CD4-positive, alpha-beta T cell treated with Interleukin-4 for 4 hours (primary cell): ENCODE data around the gene SYTL3.

ENCODE experiments used
- DNase-seq: peaks from one replicate; pipeline ENCODE4 v3.0.0-alpha.2; 2020

Gene SYTL3

DNA sequence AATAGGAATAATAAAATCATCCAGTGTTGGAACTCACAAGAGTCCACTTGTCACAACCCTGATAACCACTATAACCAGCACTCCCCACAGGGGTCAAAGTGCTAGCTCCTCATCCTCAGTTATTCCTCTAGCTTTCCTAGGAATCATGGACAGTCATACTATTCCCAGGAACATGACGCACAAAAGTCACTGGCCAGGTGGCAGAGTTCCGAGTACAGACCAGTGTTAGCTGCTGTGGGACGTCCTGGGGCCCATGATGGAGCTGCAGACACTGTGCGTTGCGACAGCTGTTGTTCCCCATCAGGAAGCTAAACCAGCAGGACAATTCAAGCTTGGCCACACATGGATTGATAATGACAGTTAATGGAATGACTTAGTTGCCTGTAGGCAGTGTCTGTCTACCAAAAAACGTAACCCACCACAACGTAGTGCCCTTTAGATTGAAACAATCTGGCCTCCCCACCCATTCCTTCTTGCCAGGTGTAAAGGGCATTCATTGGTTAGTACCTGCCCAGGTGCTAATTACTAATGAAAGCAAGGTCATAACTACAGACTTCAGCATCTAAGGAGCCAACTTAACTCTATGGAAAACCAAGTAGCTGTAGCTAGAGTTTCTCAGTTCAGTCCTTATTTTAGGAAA, 151.9 kb downstream of the SYTL3 start:
- no peak for DNase-seq

DNA sequence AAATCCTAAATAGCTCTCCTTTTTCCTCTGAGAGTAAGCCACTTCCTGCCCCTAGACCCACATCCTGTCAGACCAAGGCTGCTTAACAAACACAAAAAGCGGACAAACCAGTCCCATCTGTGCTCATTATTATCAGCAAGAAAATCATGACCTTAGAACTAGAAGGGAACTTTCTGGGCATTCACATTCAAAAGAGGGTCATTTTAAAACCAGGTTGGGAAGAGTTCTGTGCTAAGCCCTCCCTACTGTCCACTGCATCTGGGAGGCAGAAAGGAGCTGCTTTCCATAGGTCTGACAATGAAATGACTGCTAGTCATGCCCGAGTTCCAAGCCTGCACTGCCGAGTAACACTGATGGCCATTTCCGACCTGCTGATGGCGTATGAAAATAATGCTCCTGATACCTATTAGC, 153.9 kb downstream of the SYTL3 start:
- peak; percentile 69 for DNase-seq

DNA sequence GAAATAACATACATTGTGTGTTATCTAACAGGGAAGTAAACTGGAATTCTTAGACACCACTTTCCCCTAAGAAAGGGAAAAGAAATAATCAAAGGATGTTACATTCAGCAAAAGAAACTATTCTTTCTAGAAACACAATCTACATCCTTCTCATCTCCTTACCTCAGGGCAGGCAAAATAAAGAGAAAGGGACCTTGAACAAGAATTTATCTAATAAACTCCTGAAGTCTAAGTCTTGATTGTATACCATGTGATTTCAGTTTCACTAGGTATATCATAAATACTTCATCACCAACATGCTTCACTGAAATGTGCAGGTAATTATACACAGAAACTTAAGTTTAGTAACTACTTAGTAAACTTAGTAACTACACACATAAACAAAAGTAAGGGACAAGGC, 154.4 kb downstream of the SYTL3 start:
- DNase-seq: no peak

DNA sequence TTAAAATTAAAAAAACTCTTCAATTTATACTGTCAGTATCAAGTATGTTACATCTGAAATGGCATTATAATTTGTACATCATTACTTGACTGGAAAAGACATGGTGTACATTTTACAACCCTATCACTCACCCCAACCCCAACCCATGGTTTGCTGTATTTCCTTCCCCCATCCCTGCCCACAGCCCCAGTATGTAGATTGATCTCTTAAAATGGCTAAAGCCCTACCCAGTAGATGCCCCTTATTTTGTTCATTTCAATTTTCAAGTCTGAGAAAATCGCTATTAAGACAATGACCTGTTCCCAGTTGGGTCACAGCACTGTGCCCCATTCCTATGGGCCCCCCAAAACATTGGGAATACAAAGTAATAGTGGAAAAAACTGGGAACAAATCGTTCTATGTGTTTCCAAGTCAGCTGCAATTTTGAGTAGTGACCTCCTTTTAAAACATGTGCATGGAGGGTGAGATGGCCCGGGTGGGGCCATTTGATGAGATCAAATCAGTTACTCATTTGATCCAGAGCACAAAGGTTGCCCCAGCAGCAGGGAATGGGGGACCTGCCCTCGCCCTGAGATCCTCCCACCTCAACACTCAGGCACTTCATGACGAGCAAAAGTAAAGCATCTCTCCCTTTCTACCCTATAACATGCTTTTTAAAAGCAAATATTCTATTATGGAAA, 156.0 kb downstream of the SYTL3 start:
- no peak for DNase-seq

DNA sequence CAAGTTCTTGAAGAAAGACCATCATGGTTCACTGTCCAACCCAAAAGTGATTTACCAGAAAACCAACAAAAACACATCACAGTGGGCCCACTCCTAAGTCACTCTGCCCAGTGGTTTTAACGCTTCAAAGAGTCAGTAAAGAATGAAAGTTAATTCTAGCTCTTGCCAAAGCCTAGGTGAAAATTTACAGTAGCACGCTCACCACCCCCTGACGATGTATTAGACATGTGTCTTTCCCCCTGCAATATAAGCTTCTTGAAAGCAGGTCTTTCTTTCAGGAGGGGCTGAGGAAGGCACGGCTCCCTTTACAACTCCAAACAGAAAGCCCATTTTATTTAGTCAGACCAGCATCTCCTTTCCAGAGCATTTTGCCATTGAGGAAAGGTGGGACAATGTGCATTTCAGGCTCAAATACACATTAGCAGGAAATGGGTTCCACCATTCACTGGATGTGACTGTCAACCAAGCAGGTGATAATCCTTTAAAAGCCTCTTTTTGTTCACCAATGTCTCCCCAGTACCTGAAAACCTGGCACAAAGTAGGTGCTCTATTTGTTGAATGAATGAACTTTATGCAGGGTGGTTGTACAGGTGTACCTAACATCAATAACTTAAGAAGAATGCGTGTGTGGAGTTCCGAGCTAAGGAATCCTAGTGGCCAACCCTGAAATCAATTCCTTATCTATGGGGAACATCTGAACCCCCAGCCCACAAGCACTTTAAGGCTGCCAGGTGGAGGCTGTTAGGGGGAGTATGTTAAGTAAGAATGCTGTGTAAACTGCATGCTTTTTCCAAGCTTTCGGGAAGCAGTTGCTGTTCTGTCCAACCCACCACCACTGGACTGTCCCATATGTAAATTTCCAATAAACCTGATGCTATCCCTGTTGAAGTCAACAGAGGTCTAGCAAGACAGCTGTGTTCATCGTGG, 157.9 kb downstream of the SYTL3 start:
- DNase-seq: no peak

DNA sequence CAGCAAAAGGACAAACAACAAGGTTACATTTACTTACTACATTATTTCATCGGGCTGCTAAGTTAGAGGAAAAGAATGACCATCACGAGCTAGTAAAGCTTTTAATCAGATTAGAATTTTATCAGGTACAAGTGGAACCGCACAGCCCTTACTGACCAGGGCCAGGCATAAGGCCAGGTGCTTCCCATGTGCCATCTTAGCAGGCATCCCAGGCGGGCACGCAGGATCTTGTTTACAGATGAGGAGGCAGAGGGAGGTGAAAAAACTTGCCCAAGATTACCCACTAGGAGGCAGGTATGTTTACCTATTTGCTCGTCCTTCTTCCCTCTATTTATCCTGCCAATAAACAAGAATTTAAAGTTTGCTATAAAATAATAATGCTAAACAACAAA, 158.6 kb downstream of the SYTL3 start:
- DNase-seq: no peak

DNA sequence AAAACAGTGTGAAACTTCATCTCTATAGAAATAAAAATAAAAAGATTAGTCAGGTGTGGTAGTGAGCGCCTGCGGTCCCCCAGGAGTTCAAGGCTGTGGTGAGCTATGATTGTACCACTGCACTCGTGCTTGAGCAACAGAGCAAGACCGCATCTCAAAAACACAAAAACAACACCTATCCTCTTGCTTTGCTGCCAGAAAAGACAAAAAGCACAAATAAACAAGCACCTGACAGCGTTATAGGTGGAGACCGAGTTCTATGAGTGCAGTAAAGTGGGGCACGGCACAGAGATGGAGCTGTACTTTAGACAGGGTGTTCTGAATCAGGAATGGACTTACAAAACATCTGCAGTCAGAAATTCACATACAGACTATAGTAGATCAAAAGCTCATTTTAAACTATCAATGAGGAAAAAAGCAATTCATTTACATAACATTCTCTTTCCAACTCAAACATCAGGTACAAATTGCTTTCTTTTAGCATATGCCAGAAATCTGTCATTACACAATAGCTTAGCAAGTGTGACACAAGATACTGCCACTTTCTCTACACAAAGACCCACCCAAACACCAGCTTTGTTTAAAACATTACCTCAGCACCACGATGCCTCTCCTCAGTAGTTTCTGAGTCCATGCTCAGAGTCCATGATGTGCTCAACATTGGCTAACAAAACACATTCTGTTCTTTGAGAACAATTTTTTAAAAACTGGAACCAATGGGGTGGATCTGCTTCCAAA, 159.3 kb downstream of the SYTL3 start:
- DNase-seq: peak; percentile 69

DNA sequence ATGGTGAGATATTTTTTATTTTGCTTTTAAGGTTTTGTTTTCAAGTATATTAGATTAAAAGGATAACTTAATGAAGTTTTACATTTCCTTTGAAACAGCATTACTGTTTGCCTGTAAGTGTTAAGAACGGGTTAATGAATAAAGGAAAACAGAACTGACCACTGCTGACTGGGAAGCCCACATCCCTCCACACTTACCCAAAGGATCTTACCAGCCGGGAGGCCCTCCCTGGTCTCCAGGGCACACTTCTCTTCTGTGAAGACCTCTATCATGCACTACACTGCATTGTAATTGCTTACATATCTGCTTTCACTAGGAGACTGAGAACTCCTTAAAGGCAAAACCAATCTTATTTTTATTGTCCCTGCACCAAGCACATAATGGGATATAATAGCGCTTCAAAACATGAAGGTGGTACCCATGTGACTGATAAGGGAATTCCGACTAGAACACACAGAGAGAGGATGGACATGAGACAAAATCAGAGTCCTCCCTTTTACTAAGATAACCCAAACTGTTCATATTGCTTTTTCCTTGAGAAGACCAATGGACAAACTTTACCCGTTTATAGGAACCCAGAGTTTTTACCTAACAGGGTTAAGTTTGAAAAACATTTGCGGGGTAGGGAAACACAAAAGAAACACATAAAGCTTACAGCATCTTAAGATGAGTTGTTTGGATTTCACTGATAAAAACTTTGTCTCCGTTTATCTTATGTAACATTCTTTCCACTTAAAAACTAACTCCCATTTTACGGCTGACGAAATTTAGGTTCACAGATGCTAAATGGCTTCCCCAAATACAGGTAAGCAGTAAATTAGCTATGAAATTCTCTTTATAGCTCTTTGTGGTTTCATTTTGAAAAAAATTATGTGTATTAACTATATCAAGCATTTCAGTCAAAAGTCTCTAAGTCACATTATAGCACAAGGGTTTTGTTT, 160.6 kb downstream of the SYTL3 start:
- no peak for DNase-seq

DNA sequence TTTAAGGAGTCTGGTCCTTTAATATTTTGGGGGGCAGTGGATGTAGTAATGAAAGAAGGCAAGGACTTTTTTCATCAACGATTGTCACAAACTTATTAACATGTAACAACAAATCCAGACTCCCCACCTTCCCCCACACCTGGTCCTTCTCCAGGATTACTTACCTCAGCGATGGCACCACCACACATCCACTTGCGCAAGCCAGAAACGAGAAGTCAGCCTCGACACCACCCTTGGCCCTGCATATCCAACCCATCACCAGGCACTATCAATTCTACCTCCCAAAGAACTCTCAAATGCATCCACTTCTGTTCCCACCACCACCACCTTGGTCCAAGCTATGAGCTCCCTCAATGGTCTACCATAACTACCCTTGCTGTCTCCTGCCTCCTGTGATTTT, 162.8 kb downstream of the SYTL3 start:
- DNase-seq: no peak

DNA sequence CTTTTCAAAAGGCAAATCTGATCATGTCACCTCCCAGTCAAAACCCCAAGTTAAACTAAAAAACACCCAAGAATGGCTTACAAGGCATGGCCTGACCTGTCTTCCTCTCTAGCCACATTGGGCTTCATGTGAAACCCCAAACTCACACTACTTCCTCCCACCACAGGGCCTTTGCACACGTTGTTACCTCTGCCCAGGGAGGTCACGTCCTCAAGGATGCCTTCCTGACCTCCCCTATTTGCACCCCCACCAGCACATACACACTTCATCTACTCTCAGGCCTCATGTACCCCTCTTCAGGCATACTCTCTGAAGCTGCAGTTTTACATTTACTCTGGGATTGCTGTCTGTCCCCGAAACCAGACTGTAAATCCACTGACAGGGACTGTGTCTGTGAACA, 163.2 kb downstream of the SYTL3 start:
- no peak for DNase-seq
